ENCODE measurements around the gene SMAD6. TPM values are rescaled to one million over a fixed set of nuclear protein-coding genes. Genes with fewer than 3 reads are reported as not detected.

SMAD6 gene
- total RNA-seq, 1 donor from 2014 or later: 2.7 TPM

DNA sequence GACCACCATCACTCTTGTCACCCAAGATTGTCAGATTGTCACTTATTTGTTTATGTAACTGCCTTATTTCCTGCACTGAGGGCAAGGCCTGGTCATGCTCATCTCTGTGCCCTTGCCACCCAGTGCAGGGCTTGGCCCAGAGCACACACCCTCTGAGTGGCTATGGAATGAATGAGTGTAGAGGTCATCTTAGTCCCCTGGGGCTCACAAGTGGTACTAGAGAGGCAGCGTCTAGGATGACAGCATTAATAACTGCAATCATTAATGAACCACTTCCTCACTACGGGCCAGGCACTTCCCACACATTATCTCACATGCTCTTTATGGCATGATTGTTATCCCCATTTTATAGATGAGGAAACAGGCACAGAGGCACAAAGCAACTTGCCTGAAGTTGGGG, 117.0 kb downstream of the SMAD6 start:
- Mint-ChIP-seq H3K4me3 (ENCODE audit: unreplicated experiment) (no peak overlapping the region), H3K27ac (ENCODE audit: unreplicated experiment) (no peak overlapping the region), H3K27me3 (ENCODE audit: low read depth, unreplicated experiment) (peaks cover 8% of the 10 kb centered on the region), H3K4me1 (ENCODE audit: low read depth, unreplicated experiment) (no peaks in the 10 kb centered on the region), H3K36me3 (ENCODE audit: low read depth, unreplicated experiment) (no peaks in the 10 kb centered on the region), H3K9me3 (ENCODE audit: unreplicated experiment) (peaks cover 5% of the 10 kb centered on the region)
- TF ChIP-seq, protein P1, sequence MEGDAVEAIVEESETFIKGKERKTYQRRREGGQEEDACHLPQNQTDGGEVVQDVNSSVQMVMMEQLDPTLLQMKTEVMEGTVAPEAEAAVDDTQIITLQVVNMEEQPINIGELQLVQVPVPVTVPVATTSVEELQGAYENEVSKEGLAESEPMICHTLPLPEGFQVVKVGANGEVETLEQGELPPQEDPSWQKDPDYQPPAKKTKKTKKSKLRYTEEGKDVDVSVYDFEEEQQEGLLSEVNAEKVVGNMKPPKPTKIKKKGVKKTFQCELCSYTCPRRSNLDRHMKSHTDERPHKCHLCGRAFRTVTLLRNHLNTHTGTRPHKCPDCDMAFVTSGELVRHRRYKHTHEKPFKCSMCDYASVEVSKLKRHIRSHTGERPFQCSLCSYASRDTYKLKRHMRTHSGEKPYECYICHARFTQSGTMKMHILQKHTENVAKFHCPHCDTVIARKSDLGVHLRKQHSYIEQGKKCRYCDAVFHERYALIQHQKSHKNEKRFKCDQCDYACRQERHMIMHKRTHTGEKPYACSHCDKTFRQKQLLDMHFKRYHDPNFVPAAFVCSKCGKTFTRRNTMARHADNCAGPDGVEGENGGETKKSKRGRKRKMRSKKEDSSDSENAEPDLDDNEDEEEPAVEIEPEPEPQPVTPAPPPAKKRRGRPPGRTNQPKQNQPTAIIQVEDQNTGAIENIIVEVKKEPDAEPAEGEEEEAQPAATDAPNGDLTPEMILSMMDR (IDR thresholded peaks at IDR 0.05; ENCODE audit: insufficient read depth, low read depth, low read length): no peak
- no peak for TF ChIP-seq EZH2 (IDR thresholded peaks at IDR 0.05; ENCODE audit: insufficient read depth, low read length)
- no peak overlapping the region for H3K4me2 ChIP-seq (ENCODE audit: low read length)
- FAIRE-seq (peak; percentile 55), DNase-seq (ENCODE audit: low read depth) (no peak)
- H4K20me1 ChIP-seq (ENCODE audit: insufficient read depth, low read length): no peaks in the 10 kb centered on the region
- H3K4me1 ChIP-seq (ENCODE audit: insufficient read depth, low read length): peaks cover 7% of the 10 kb centered on the region
- no peaks in the 10 kb centered on the region for H3K9me3 ChIP-seq (ENCODE audit: insufficient read depth, low read depth, low read length)
- H3K27me3 ChIP-seq (ENCODE audit: insufficient read depth, low read length): no peaks in the 10 kb centered on the region
- H3K4me3 ChIP-seq (ENCODE audit: insufficient read depth, low read depth, low read length): no peak overlapping the region
- no peaks in the 10 kb centered on the region for H3K36me3 ChIP-seq (ENCODE audit: insufficient read depth, low read length)
- no peaks in the 10 kb centered on the region for H3K79me2 ChIP-seq (ENCODE audit: insufficient read depth, low read length)
- H3K9ac ChIP-seq (ENCODE audit: low read length): no peak overlapping the region
- H2AFZ ChIP-seq (ENCODE audit: low read depth, low read length): no peak overlapping the region
- no peak overlapping the region for H3K27ac ChIP-seq (ENCODE audit: low read depth, low read length)

DNA sequence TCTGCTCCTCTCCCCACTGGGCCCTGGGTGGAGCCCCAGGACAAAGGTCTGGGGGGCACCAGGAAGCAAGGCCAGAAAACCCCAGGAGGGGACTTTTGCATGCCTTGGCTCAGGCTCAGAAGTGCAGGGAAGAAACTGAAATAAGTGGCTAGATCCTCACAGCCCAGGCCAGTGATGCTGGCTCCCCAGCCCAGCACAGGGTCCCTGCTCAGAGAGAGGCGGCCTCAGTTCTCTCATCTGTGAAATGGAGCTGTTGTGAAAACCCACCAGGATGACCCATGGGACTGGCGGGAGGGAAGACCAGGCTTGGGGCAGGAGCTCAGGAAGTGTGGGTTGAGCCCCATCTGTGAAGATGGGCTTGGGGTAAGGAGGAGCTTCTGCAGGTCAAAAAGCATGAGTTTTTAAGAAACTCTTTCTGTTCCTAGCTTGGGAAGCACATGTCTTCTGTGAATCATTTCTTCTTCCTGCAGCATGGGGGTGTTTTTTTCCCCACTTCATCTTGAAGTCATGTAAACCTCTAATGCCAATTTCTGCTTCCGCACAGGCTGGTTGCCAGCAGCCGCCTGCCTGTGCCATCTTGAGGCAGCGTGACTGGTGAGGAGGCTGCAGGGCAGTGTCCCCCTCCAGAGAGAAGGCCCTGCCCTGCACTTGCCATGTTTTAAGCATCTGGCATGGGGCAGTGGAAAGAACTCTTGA, 118.6 kb downstream of the SMAD6 start:
- Mint-ChIP-seq H3K27me3 (ENCODE audit: low read depth, unreplicated experiment) (peaks cover 15% of the 10 kb centered on the region), H3K36me3 (ENCODE audit: low read depth, unreplicated experiment) (no peaks in the 10 kb centered on the region), H3K9me3 (ENCODE audit: unreplicated experiment) (no peaks in the 10 kb centered on the region), H3K4me3 (ENCODE audit: unreplicated experiment) (no peak overlapping the region), H3K4me1 (ENCODE audit: low read depth, unreplicated experiment) (no peaks in the 10 kb centered on the region), H3K27ac (ENCODE audit: unreplicated experiment) (no peak overlapping the region)
- peaks cover 1% of the 10 kb centered on the region for H3K4me1 ChIP-seq (ENCODE audit: insufficient read depth, low read length)
- no peak overlapping the region for H3K4me2 ChIP-seq (ENCODE audit: low read length)
- H3K79me2 ChIP-seq (ENCODE audit: insufficient read depth, low read length): no peaks in the 10 kb centered on the region
- DNase-seq (ENCODE audit: low read depth) (no peak), FAIRE-seq (no peak)
- no peaks in the 10 kb centered on the region for H3K27me3 ChIP-seq (ENCODE audit: insufficient read depth, low read length)
- no peak overlapping the region for H3K27ac ChIP-seq (ENCODE audit: low read depth, low read length)
- H2AFZ ChIP-seq (ENCODE audit: low read depth, low read length): no peak overlapping the region
- H3K36me3 ChIP-seq (ENCODE audit: insufficient read depth, low read length): no peaks in the 10 kb centered on the region
- H3K9me3 ChIP-seq (ENCODE audit: insufficient read depth, low read depth, low read length): no peaks in the 10 kb centered on the region
- no peaks in the 10 kb centered on the region for H4K20me1 ChIP-seq (ENCODE audit: insufficient read depth, low read length)
- H3K9ac ChIP-seq (ENCODE audit: low read length): no peak overlapping the region
- H3K4me3 ChIP-seq (ENCODE audit: insufficient read depth, low read depth, low read length): no peak overlapping the region
- no peak for TF ChIP-seq EZH2 (IDR thresholded peaks at IDR 0.05; ENCODE audit: insufficient read depth, low read length)
- TF ChIP-seq, protein P1 (IDR thresholded peaks at IDR 0.05; ENCODE audit: insufficient read depth, low read depth, low read length): no peak

DNA sequence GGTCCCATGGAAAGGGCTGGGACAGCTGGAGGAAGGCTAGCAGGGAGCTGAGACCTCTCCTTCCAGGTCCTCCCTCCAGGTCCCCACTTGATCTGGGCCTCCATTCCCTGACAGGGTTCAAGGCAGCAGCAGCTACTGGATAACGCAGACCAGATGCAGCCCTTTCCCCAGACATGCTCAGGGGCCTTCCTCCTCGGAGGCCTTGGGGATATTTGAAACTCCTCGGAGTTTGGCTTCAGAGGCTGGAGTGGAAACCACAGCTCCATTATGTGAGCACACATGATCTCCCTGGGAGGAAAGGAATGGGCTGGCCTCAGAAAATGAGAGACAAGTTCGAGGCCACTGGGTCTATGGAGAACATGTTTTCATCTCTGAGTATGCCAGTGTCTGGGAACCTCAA, 119.3 kb downstream of the SMAD6 start:
- Mint-ChIP-seq H3K9me3 (ENCODE audit: unreplicated experiment) (no peaks in the 10 kb centered on the region), H3K4me3 (ENCODE audit: unreplicated experiment) (no peak overlapping the region), H3K36me3 (ENCODE audit: low read depth, unreplicated experiment) (no peaks in the 10 kb centered on the region), H3K27me3 (ENCODE audit: low read depth, unreplicated experiment) (peaks cover 18% of the 10 kb centered on the region), H3K4me1 (ENCODE audit: low read depth, unreplicated experiment) (no peaks in the 10 kb centered on the region), H3K27ac (ENCODE audit: unreplicated experiment) (no peak overlapping the region)
- no peaks in the 10 kb centered on the region for H3K9me3 ChIP-seq (ENCODE audit: insufficient read depth, low read depth, low read length)
- no peak for FAIRE-seq
- no peak for DNase-seq (ENCODE audit: low read depth)
- no peak overlapping the region for H3K9ac ChIP-seq (ENCODE audit: low read length)
- no peak for TF ChIP-seq EZH2 (IDR thresholded peaks at IDR 0.05; ENCODE audit: insufficient read depth, low read length)
- TF ChIP-seq, protein P1 (IDR thresholded peaks at IDR 0.05; ENCODE audit: insufficient read depth, low read depth, low read length): no peak
- no peaks in the 10 kb centered on the region for H3K27me3 ChIP-seq (ENCODE audit: insufficient read depth, low read length)
- H3K4me2 ChIP-seq (ENCODE audit: low read length): no peak overlapping the region
- no peaks in the 10 kb centered on the region for H3K79me2 ChIP-seq (ENCODE audit: insufficient read depth, low read length)
- no peaks in the 10 kb centered on the region for H3K4me1 ChIP-seq (ENCODE audit: insufficient read depth, low read length)
- no peaks in the 10 kb centered on the region for H3K36me3 ChIP-seq (ENCODE audit: insufficient read depth, low read length)
- H2AFZ ChIP-seq (ENCODE audit: low read depth, low read length): no peak overlapping the region
- H4K20me1 ChIP-seq (ENCODE audit: insufficient read depth, low read length): no peaks in the 10 kb centered on the region
- H3K4me3 ChIP-seq (ENCODE audit: insufficient read depth, low read depth, low read length): no peak overlapping the region
- H3K27ac ChIP-seq (ENCODE audit: low read depth, low read length): no peak overlapping the region

All from astrocyte (in vitro differentiated cells and primary cell).